ENCODE results near the gene IL22. TPM values are rescaled to one million over a fixed set of nuclear protein-coding genes. Genes with fewer than 3 reads are reported as not detected.

IL22 gene
- total and polyA plus RNA-seq, 9 of the 15 experiments (the other 6 are each of a cell fraction or from before 2014, with no cell fraction given), result not detected

- intact Hi-C loops (cut with micrococcal nuclease) (no loop called here), in situ Hi-C loops (cut with MboI) (no loop called here)
- CTCF ChIA-PET (ENCODE audit: low intra/inter-chr PET ratio), result no interaction called here
- no peak overlapping the region for H3K4me2 ChIP-seq (ENCODE audit: insufficient read depth, low read length)
- no peak overlapping the region for H3K4me3 ChIP-seq
- H3K4me1 ChIP-seq (replicated peaks in 1 of 2; ENCODE audit: control insufficient read depth in 2 of 2, insufficient read depth in 2 of 2, low read length in 2 of 2), result no peaks in the 10 kb centered on the region
- H4K20me1 ChIP-seq (replicated peaks; ENCODE audit: control insufficient read depth, insufficient read depth, low read length), result no peaks in the 10 kb centered on the region
- ATAC-seq, result no peak
- TF ChIP-seq NCOA6 (IDR thresholded peaks at IDR 0.05) (no peak), FIP1L1 (IDR thresholded peaks at IDR 0.05; ENCODE audit: low read depth, low read length, poor library complexity, severe bottlenecking) (no peak), GTF2E2 (tag; IDR thresholded peaks at IDR 0.05) (no peak), SIN3A (IDR thresholded peaks at IDR 0.05; ENCODE audit: borderline replicate concordance in 2 of 2, control insufficient read depth in 1 of 2, low read depth in 2 of 2, low read length in 2 of 2) (no peak), TCFL5 (CRISPR knock-in tag; conservative IDR thresholded peaks at IDR 0.05) (no peak), HIVEP1 (CRISPR knock-in tag; IDR thresholded peaks at IDR 0.05) (no peak), SMAD4 (CRISPR knock-in tag; conservative IDR thresholded peaks at IDR 0.05) (no peak), NFXL1 (CRISPR knock-in tag; IDR thresholded peaks at IDR 0.05) (no peak), MITF (IDR thresholded peaks at IDR 0.05) (no peak), PHTF2 (CRISPR knock-in tag; IDR thresholded peaks at IDR 0.05) (no peak), NR2C2 (CRISPR knock-in tag; IDR thresholded peaks at IDR 0.05) (no peak), NR2C2 (tag; IDR thresholded peaks at IDR 0.05) (no peak), KLF13 (tag; IDR thresholded peaks at IDR 0.05; ENCODE audit: borderline replicate concordance, low read depth) (no peak), SMAD3 (CRISPR knock-in tag; conservative IDR thresholded peaks at IDR 0.05) (no peak), MCM7 (IDR thresholded peaks at IDR 0.05) (no peak)
- H3K27ac ChIP-seq (ENCODE audit: extremely low read depth, low read depth, low read length), result no peak overlapping the region
- no peak overlapping the region for H3K9ac ChIP-seq (ENCODE audit: insufficient read depth in 1 of 2, low read depth in 2 of 2, low read length in 2 of 2)
- no peaks in the 10 kb centered on the region for H3K9me1 ChIP-seq (ENCODE audit: control insufficient read depth, insufficient read depth, low read length)
- H3K79me2 ChIP-seq (ENCODE audit: control insufficient read depth, insufficient read depth, low read length), result no peaks in the 10 kb centered on the region
- no peak for DNase-seq (ENCODE audit: extremely low read depth in 1 of 4, low spot score in 3 of 4)
- POLR2A ChIA-PET, result no interaction called here
- no peak overlapping the region for H2AFZ ChIP-seq (ENCODE audit: low read depth, low read length)
- H3K27me3 ChIP-seq (ENCODE audit: control insufficient read depth in 2 of 2, insufficient read depth in 2 of 2, low read length in 2 of 2), result peaks cover 7 to 16% of the 10 kb centered on the region in 2 experiments
- BruUV-seq (replicated peaks), result no TSS peak
- H3K9me3 ChIP-seq (replicated peaks; ENCODE audit: control insufficient read depth, insufficient read depth, low read depth, low read length), result no peaks in the 10 kb centered on the region
- no peaks in the 10 kb centered on the region for H3K36me3 ChIP-seq (ENCODE audit: control insufficient read depth, insufficient read depth, low read length)
- FAIRE-seq, result no peak
These were observed 15.6 kb upstream of the IL22 start for GRCh38 chr12:68268967-68269366.
